Liver (tissue), 9 donors: ENCODE measurements around the gene TP73. TPM values are rescaled to one million over a fixed set of nuclear protein-coding genes. Genes with fewer than 3 reads are reported as not detected.

Source experiments
- DNase-seq: peaks from one replicate; pipeline ENCODE4 v3.0.0-alpha.2; 2017; ENCODE audit warnings: low spot score
- H3K27ac ChIP-seq, 2 donors: one replicate each; pipeline ENCODE4 v1.7.0; 2013; ENCODE audit warnings: inconsistent platforms in 2 of 2, low read length in 2 of 2, control low read depth in 1 of 2, low read depth in 1 of 2, mild to moderate bottlenecking in 1 of 2
- H3K27me3 ChIP-seq, 4 donors: one replicate each; pipeline versions ENCODE4 v1.6.1 to v1.7.0; 2013; ENCODE audit warnings: low read length in 3 of 4, inconsistent platforms in 1 of 4, mild to moderate bottlenecking in 1 of 4, moderate library complexity in 1 of 4; ENCODE audit not compliant: control insufficient read depth in 4 of 4, insufficient read depth in 4 of 4
- H3K36me3 ChIP-seq, 4 donors: one replicate each; pipeline versions ENCODE4 v1.6.1 to v1.7.0; 2013; ENCODE audit warnings: low read length in 3 of 4, mild to moderate bottlenecking in 3 of 4, low read depth in 1 of 4, moderate library complexity in 1 of 4; ENCODE audit not compliant: control insufficient read depth in 4 of 4, insufficient read depth in 3 of 4
- H3K4me1 ChIP-seq, 4 donors: one replicate each; pipeline versions ENCODE4 v1.6.1 to v1.7.0; 2013; ENCODE audit warnings: low read length in 3 of 4, mild to moderate bottlenecking in 3 of 4, moderate library complexity in 1 of 4; ENCODE audit not compliant: control insufficient read depth in 4 of 4, insufficient read depth in 4 of 4
- H3K4me3 ChIP-seq, 3 donors: one replicate each; pipeline versions ENCODE4 v1.6.1 to v1.7.0; 2013; ENCODE audit warnings: low read length in 3 of 3, control low read depth in 1 of 3, low read depth in 1 of 3, mild to moderate bottlenecking in 1 of 3
- H3K9ac ChIP-seq, 2 donors: one replicate each; pipeline ENCODE4 v1.7.0; 2013; ENCODE audit warnings: low read length in 2 of 2, mild to moderate bottlenecking in 2 of 2, moderate library complexity in 2 of 2, control low read depth in 1 of 2, low read depth in 1 of 2
- H3K9me3 ChIP-seq, 4 donors: one replicate each; pipeline versions ENCODE4 v1.6.1 to v1.7.0; 2013; ENCODE audit warnings: low read length in 3 of 4; ENCODE audit not compliant: control insufficient read depth in 4 of 4
- ATF3 ChIP-seq: IDR thresholded peaks from 2 replicates; pipeline ENCODE4 v1.6.1; 2016; ENCODE audit warnings: antibody characterized with exemption
- CTCF ChIP-seq: fragments of 150-350 bp; IDR thresholded peaks from 2 replicates; pipeline ENCODE4 v1.5.1; 2017; ENCODE audit warnings: improper control_type of control experiment, low read depth, low read length; ENCODE audit not compliant: missing input control
- EGR1 ChIP-seq, 2 donors: IDR thresholded peaks; 2 replicates each; pipeline ENCODE4 v1.6.1; 2016 to 2018; ENCODE audit warnings: antibody characterized with exemption in 2 of 2, low read depth in 2 of 2
- FOXA2 ChIP-seq: IDR thresholded peaks from 2 replicates; pipeline ENCODE4 v1.6.1; 2016; ENCODE audit warnings: antibody characterized with exemption
- GABPA ChIP-seq, 2 donors: IDR thresholded peaks in 1 of 2; conservative IDR thresholded peaks in 1 of 2; 2 replicates each; pipeline ENCODE4 v1.6.1; 2016; ENCODE audit warnings: antibody characterized with exemption in 2 of 2, mild to moderate bottlenecking in 1 of 2, moderate library complexity in 1 of 2
- JUND ChIP-seq, 2 donors: IDR thresholded peaks; 2 replicates each; pipeline ENCODE4 v1.6.1; 2016; ENCODE audit warnings: antibody characterized with exemption in 2 of 2
- MAX ChIP-seq: IDR thresholded peaks from 2 replicates; pipeline ENCODE4 v1.6.1; 2016; ENCODE audit warnings: antibody characterized with exemption
- NR2F2 ChIP-seq: IDR thresholded peaks from 2 replicates; pipeline ENCODE4 v1.6.1; 2016; ENCODE audit warnings: antibody characterized with exemption
- RAD21 ChIP-seq, 2 donors: IDR thresholded peaks; 2 replicates each; pipeline ENCODE4 v1.6.1; 2016; ENCODE audit warnings: antibody characterized with exemption in 2 of 2, mild to moderate bottlenecking in 2 of 2
- REST ChIP-seq: IDR thresholded peaks from 2 replicates; pipeline ENCODE4 v1.6.1; 2016; ENCODE audit warnings: antibody characterized with exemption, mild to moderate bottlenecking
- RXRA ChIP-seq, 2 donors: IDR thresholded peaks; 2 replicates each; pipeline ENCODE4 v1.6.1; 2017 to 2018; ENCODE audit warnings: antibody characterized with exemption in 2 of 2, mild to moderate bottlenecking in 1 of 2
- SP1 ChIP-seq: IDR thresholded peaks from 2 replicates; pipeline ENCODE4 v1.6.1; 2018; ENCODE audit warnings: antibody characterized with exemption, mild to moderate bottlenecking
- ZBTB33 ChIP-seq: IDR thresholded peaks from 2 replicates; pipeline ENCODE4 v1.6.1; 2016; ENCODE audit warnings: antibody characterized with exemption
- WGBS: extraction: QIAGEN DNeasy Blood & Tissue Kit; methylation state at CpG from one replicate; pipeline ENCODE4 v1.1.7; 2013; 5-methylcytosine and 5-hydroxymethylcytosine counted together
- polyA plus RNA-seq, 2 donors: library from polyadenylated mRNA; stranded (reverse) in 1 of 2; unstranded in 1 of 2; fragments of 200-250 nt in 1 of 2; fragments of >200 nt in 1 of 2; fragmentation: Nextera tagmentation in 1 of 2; extraction: Ambion mirVana in 1 of 2; gene quantifications; one replicate each; pipeline versions ENCODE4 v1.2.1 to v1.2.3, GENCODE V29; 2013 to 2015
- total RNA-seq, 2 donors: library from RNA; depleted of rRNA; stranded (reverse); fragments of >200 nt; gene quantifications; one replicate each; pipeline ENCODE4 v1.2.3, GENCODE V29; 2014
- donor health status: healthy.
- donor health status: healthy.
- donor health status: healthy.
- donor health status: healthy.
- donor health status: healthy.

The TP73 gene
- total and polyA plus RNA-seq, 4 donors: 0.08 to 0.29 (median 0.18) TPM

- peaks cover 11 to 38% (median 28%) of the 10 kb centered on the region in 4 donors for H3K4me1 ChIP-seq
- WGBS: 84% methylated on average over 12 of the region's 12 CpGs
Measured at GRCh38 chr1:3620708-3621107, 31.6 kb upstream of the TP73 start.

More at GRCh38 chr1:3620708-3621107, 31.6 kb upstream of the TP73 start:
- DNase-seq: no peak
- H3K4me3 ChIP-seq: no peak overlapping the region
- no peak overlapping the region for H3K27ac ChIP-seq
- no peaks in the 10 kb centered on the region for H3K9me3 ChIP-seq
- TF ChIP-seq RXRA (IDR thresholded peaks at IDR 0.05) (no peak), MAX (no peak), ATF3 (no peak), NR2F2 (no peak), RAD21 (IDR thresholded peaks at IDR 0.05) (no peak), CTCF (no peak), EGR1 (IDR thresholded peaks at IDR 0.05; ENCODE audit: low read depth in 2 of 2) (no peak), REST (no peak), JUND (IDR thresholded peaks at IDR 0.05) (no peak), ZBTB33 (no peak), GABPA (IDR thresholded peaks at IDR 0.05 in 1 of 2, conservative IDR thresholded peaks at IDR 0.05 in 1 of 2) (no peak), FOXA2 (no peak), SP1 (no peak)
- no peaks in the 10 kb centered on the region for H3K27me3 ChIP-seq
- H3K9ac ChIP-seq: no peak overlapping the region
- H3K36me3 ChIP-seq: no peaks in the 10 kb centered on the region
